Gastrocnemius medialis (tissue), 4 donors: ENCODE measurements around the gene IFT22.

ENCODE experiments used
- CTCF ChIP-seq, 5 experiments: fragments of 450-650 bp in 3 of 5; fragments of 200-600 bp in 2 of 5; sonication (generic) in 2 of 5; IDR thresholded peaks in 4 of 5; conservative IDR thresholded peaks in 1 of 5; 1 replicate in 4 of 5; 2 replicates in 1 of 5; pipeline ENCODE4 v1.5.1; 2016 to 2019; ENCODE audit warnings: antibody characterized with exemption in 5 of 5, mild to moderate bottlenecking in 3 of 5, moderate library complexity in 3 of 5
- POLR2A ChIP-seq, 2 donors: fragments of 450-650 bp; IDR thresholded peaks; one replicate each; pipeline ENCODE4 v1.6.1; 2017; ENCODE audit warnings: antibody characterized with exemption in 2 of 2, mild to moderate bottlenecking in 2 of 2, moderate library complexity in 2 of 2

- TF ChIP-seq CTCF (IDR thresholded peaks at IDR 0.05 in 4 of 5, conservative IDR thresholded peaks at IDR 0.05 in 1 of 5) (no peak), POLR2A (IDR thresholded peaks at IDR 0.05) (no peak)
Measured at GRCh38 chr7:101333912-101334311, 12.3 kb upstream of the IFT22 start.
